Fibroblast of villous mesenchyme (primary cell): Measurements from ENCODE around the gene ABI3BP. TPM values are rescaled to one million over a fixed set of nuclear protein-coding genes. Genes with fewer than 3 reads are reported as not detected.

Experiments
- DNase-seq: peaks from one replicate; pipeline ENCODE4 v3.0.0-alpha.2; 2010; ENCODE audit warnings: low read depth
- H3K4me3 ChIP-seq: 2 replicates; pipeline ENCODE4 v1.5.1; 2011; ENCODE audit warnings: low read depth, mild to moderate bottlenecking, low read length
- total RNA-seq: library from RNA; depleted of rRNA; stranded (reverse); fragments of >200 nt; gene quantifications from 2 replicates; pipeline ENCODE4 v1.2.3, GENCODE V29; 2012
- TF ChIP-seq, protein P1 (sequence below): IDR thresholded peaks from 2 replicates; pipeline ENCODE4 v1.5.1; 2012; ENCODE audit warnings: low read depth, mild to moderate bottlenecking, low read length; ENCODE audit not compliant: insufficient read depth

Gene ABI3BP
- total RNA-seq, 1 donor, result 7.8 TPM

- H3K4me3 ChIP-seq, result no peak overlapping the region
- DNase-seq, result no peak
- TF ChIP-seq, protein P1, sequence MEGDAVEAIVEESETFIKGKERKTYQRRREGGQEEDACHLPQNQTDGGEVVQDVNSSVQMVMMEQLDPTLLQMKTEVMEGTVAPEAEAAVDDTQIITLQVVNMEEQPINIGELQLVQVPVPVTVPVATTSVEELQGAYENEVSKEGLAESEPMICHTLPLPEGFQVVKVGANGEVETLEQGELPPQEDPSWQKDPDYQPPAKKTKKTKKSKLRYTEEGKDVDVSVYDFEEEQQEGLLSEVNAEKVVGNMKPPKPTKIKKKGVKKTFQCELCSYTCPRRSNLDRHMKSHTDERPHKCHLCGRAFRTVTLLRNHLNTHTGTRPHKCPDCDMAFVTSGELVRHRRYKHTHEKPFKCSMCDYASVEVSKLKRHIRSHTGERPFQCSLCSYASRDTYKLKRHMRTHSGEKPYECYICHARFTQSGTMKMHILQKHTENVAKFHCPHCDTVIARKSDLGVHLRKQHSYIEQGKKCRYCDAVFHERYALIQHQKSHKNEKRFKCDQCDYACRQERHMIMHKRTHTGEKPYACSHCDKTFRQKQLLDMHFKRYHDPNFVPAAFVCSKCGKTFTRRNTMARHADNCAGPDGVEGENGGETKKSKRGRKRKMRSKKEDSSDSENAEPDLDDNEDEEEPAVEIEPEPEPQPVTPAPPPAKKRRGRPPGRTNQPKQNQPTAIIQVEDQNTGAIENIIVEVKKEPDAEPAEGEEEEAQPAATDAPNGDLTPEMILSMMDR, result peak; percentile 31
Observed at GRCh38 chr3:100761211-100761942, 231.8 kb downstream of the ABI3BP start.

- H3K4me3 ChIP-seq, result peak overlapping the region; percentile 19
- DNase-seq, result peak; percentile 17
- TF ChIP-seq, protein P1, result no peak
Observed at GRCh38 chr3:100760377-100760776, 232.8 kb downstream of the ABI3BP start.

- TF ChIP-seq, protein P1, result no peak
- no peak overlapping the region for H3K4me3 ChIP-seq
- DNase-seq, result no peak
Observed at GRCh38 chr3:100759950-100760349, 233.3 kb downstream of the ABI3BP start.

DNA sequence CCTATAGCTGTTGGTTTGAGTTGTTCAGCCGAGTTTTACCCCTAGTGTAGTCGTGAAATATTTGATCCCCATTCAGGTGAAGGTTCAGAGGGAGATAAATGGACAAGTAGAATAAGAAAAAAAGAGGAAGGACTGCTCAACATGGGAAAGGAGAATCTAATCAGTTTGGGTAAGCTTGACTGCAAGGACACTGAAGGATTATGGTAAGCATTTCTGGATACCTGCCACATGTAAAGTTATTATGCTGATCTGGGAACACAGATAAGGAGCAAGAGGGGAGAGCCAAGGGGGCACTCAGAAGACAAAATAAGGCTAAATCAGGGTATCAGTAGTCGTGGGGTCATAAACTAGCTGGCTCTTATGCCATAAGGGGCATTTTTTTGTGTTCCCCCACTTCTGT lies 234.1 kb downstream of the ABI3BP start:
- DNase-seq, result no peak
- TF ChIP-seq, protein P1, result no peak
- no peak overlapping the region for H3K4me3 ChIP-seq

GRCh38 chr3:100756441-100756840 lies 236.8 kb downstream of the ABI3BP start:
- H3K4me3 ChIP-seq, result no peak overlapping the region
- no peak for DNase-seq
- TF ChIP-seq, protein P1, result no peak

DNA sequence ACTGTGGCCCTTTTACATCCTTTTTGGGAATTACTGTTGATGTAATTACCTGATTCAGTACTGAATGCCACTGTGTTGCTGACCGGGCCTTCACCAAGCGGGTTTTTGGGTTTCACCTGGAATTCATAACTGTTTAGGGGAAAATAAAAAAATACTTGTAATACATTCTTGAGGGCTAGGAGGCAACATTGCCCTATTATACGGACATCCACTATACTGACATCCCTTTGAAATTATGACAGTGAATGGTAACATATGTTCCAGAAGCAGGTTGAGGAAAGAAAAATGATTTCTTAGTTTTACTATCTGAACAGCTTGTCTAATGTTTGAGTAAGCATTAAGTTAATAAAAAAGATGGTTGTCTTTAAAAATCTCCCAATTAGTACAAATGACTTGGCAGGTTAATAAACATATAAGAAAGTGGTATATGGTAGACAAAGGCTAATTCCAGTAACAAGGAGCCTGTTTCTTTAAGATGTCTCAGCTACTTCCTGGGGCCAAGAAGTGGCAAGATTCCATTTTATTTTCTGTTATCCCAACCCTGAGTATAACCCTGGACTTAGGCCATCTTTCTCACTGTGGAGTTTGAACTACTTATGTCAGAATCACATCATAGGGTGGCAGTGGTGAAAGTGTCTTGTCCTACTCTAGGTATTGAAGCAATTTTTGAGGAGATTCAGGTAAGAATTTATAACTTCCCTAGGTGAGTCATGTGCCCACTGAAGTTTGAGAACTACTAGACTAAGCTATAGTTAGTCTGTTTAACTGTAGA lies 238.5 kb downstream of the ABI3BP start:
- H3K4me3 ChIP-seq, result no peak overlapping the region
- TF ChIP-seq, protein P1, result no peak
- no peak for DNase-seq
